ENCODE data around the gene SPAG16. TPM values are rescaled to one million over a fixed set of nuclear protein-coding genes. Genes with fewer than 3 reads are reported as not detected.

The SPAG16 gene
- total and polyA plus RNA-seq, 12 donors, result 8.4 to 28.3 (median 19.1) TPM

DNA sequence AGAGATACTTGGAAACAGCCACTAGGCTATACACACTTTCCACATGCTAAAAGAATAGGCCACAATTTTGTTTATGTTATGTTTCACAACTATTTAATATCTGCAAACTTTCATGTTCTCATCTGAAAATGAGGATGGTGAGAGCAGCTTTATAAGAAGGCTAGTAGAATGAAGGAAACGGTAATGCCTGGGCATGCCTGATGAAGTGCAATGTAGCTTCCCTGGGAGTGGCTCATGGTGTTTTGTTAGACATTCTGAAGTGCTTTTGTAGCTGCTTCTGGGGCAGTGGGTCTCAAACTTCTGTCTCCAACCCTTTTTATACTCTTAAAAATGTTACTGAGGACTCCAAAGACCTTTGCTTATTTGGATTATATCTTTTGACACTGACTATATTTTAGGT is 933.3 kb downstream of the SPAG16 start:
- Histone ChIP-seq H3K4me3 (no peak overlapping the region), H3K9me3 (no peaks in the 10 kb centered on the region), H3K27me3 (no peaks in the 10 kb centered on the region), H3K4me1 (no peaks in the 10 kb centered on the region), H3K36me3 (no peaks in the 10 kb centered on the region), H3K27ac (no peak overlapping the region)
- DNase-seq (no peak), ATAC-seq (no peak)
- 59 to 72% methylated on average over 1 of the region's 1 CpG for WGBS, 2 donors
- no peak for TF ChIP-seq CTCF (IDR thresholded peaks at IDR 0.05)
- intact Hi-C loops (cut with DNase I), result no loop called here

DNA sequence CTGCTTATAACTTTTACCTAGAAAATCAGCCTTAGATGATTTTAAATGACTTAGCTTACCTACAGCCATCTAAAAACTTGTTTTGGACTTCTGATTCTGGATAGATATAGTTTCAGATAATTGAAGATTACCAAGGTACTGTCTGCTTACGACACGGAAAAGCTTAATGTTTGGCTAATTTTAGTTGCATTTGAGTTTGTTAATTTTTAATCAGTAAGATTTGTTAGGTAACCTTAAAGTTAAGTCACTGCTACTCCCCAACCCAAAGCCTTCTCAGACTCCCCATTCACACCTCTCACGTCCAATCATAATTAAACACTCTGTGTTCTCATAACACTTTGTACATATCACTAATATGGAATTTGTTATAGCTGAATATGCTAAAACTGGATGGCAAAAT is 936.0 kb downstream of the SPAG16 start:
- Histone ChIP-seq H3K9me3 (no peaks in the 10 kb centered on the region), H3K27me3 (no peaks in the 10 kb centered on the region), H3K27ac (no peak overlapping the region), H3K4me3 (no peak overlapping the region), H3K4me1 (no peaks in the 10 kb centered on the region), H3K36me3 (no peaks in the 10 kb centered on the region)
- intact Hi-C loops (cut with DNase I), result no loop called here
- 56 to 59% methylated on average over 3 of the region's 3 CpGs for WGBS, 2 donors
- DNase-seq, result no peak
- ATAC-seq, result no peak
- TF ChIP-seq CTCF (IDR thresholded peaks at IDR 0.05), result no peak

DNA sequence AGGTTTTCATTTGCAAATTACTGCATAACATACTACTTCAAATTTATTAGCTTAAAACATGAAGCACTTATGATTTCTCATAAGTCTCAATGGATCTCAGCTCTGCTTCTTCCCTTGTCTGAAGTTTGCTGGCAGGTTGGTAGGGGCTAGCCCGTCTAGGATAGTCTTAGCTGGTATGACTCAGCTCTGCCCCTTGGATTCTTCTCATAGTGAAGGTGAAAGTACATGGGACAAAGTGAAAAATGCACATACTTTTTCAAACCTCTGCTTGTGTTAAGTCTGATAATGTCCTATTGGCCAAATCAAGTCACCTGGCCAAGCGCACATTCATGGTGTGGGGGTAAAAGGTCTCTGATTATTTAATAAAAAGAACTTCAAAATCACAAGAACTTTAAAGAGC is 941.8 kb downstream of the SPAG16 start:
- H3K27ac ChIP-seq, result no peak overlapping the region
- H3K9me3 ChIP-seq, result no peaks in the 10 kb centered on the region
- ATAC-seq, result no peak
- no peaks in the 10 kb centered on the region for H3K27me3 ChIP-seq
- no peak overlapping the region for H3K4me3 ChIP-seq
- no peak for TF ChIP-seq CTCF (IDR thresholded peaks at IDR 0.05)
- DNase-seq, result no peak
- no peaks in the 10 kb centered on the region for H3K36me3 ChIP-seq
- WGBS, 2 donors, result 82 to 83% methylated on average over 2 of the region's 2 CpGs
- no peaks in the 10 kb centered on the region for H3K4me1 ChIP-seq
- intact Hi-C loops (cut with DNase I), result no loop called here

GRCh38 chr2:214232271-214232670 is 948.0 kb downstream of the SPAG16 start:
- no peaks in the 10 kb centered on the region for H3K4me1 ChIP-seq
- 60 to 63% methylated on average over 2 of the region's 2 CpGs for WGBS, 2 donors
- no peaks in the 10 kb centered on the region for H3K27me3 ChIP-seq
- TF ChIP-seq CTCF (IDR thresholded peaks at IDR 0.05), result no peak
- DNase-seq, result no peak
- no peak overlapping the region for H3K27ac ChIP-seq
- no peak for ATAC-seq
- H3K9me3 ChIP-seq, result peaks cover 0 to 8% (median 0%) of the 10 kb centered on the region in 11 donors
- no peak overlapping the region for H3K4me3 ChIP-seq
- no peaks in the 10 kb centered on the region for H3K36me3 ChIP-seq
- intact Hi-C loops (cut with DNase I), result no loop called here

DNA sequence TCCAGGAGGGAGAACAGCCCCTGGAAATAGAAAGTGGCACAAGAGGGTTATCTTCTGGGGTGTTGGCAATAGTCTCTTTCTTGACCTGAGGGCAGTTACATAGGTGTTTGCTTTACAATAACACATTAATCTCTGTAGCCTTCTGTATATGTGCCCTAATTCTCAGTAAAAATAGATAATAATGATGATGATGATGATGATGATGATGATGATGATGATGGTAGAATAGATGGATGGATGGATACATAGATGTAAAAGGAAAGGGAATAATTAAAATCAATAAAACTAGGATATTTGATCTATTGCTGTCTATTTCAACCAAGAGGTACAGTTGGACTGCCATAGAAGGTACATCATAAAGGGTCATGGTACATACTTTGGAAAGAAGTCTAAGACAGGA is 948.9 kb downstream of the SPAG16 start:
- Histone ChIP-seq H3K9me3 (peaks cover 0 to 8% (median 0%) of the 10 kb centered on the region in 11 donors), H3K36me3 (no peaks in the 10 kb centered on the region), H3K4me1 (no peaks in the 10 kb centered on the region), H3K4me3 (no peak overlapping the region), H3K27ac (no peak overlapping the region), H3K27me3 (no peaks in the 10 kb centered on the region)
- TF ChIP-seq CTCF (IDR thresholded peaks at IDR 0.05), result no peak
- no peak for ATAC-seq
- no peak for DNase-seq
- intact Hi-C loops (cut with DNase I), result no loop called here

Data from heart right ventricle (tissue), 16 donors.